Breast epithelium (tissue), 3 donors: ENCODE data around the gene SLC6A12.

Experiments
- CTCF ChIP-seq, 3 donors: fragments of 450-650 bp; IDR thresholded peaks; one replicate each; pipeline ENCODE4 v1.5.1; 2016 to 2017; ENCODE audit warnings: antibody characterized with exemption in 3 of 3, mild to moderate bottlenecking in 3 of 3, moderate library complexity in 3 of 3
- POLR2A ChIP-seq: fragments of 450-650 bp; IDR thresholded peaks from one replicate; pipeline ENCODE4 v1.6.1; 2016; ENCODE audit warnings: antibody characterized with exemption, mild to moderate bottlenecking, moderate library complexity
- POLR2AphosphoS5 ChIP-seq, 3 donors: sonication (generic); formaldehyde crosslinking; IDR thresholded peaks; one replicate each; pipeline ENCODE4 v1.6.1; 2017; ENCODE audit warnings: antibody characterized with exemption in 3 of 3

- TF ChIP-seq CTCF (IDR thresholded peaks at IDR 0.05), result no peak
- no peak for TF ChIP-seq POLR2A
- TF ChIP-seq POLR2AphosphoS5 (IDR thresholded peaks at IDR 0.05), result no peak
Measured at GRCh38 chr12:184811-185575, 29.0 kb downstream of the SLC6A12 start.
